NCI-H1694 (cell line): ENCODE results near the gene STT3A.

Source experiments
- DNase-seq: peaks from one replicate; lab custom pipeline; 2025; lab: John Stamatoyannopoulos, UW

The STT3A gene

GRCh38 chr11:125663910-125664309 lies 71.3 kb downstream of the STT3A start:
- no peak for DNase-seq

DNA sequence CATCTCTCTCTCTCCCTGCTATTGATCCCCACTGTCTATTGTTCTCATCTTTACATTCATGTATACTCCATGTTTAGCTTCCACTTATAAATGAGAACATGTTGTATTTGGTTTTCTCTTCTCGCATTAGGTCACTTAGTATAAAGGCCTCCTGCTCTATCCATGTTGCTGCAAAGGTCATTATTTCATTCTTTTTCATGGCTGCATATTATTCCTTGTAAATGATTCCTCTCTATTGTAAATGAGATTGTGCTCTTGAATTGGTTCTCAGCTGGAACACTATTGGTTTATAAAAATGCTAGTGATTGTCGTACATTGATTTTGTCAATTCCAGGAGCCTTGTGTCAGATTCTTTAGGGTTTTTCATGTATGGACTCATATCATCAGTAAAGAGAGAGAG lies 74.5 kb downstream of the STT3A start:
- no peak for DNase-seq

GRCh38 chr11:125670172-125670571 lies 77.5 kb downstream of the STT3A start:
- no peak for DNase-seq

DNA sequence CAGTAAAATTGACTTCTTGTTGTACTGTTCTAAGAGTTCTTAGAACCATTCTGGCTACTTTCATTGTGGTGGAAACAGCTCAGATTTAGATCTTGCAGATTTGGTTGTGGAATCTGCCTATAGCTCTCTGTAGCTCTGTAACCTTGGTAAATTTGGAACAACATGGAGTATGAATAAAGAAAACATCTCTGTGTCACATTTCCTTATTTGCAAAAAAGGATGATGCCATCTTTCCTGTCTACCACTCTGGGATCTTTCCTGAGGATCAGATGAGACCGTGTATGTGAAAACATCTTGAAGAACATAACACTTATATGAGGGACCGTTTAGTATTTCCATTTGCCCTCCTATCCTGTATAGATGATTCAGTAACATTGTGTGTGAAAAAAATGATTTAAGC lies 78.9 kb downstream of the STT3A start:
- DNase-seq, result no peak
